ENCODE results near the gene IYD. TPM values are rescaled to one million over a fixed set of nuclear protein-coding genes. Genes with fewer than 3 reads are reported as not detected.

IYD gene
- total RNA-seq: not detected in 2 replicates

GRCh38 chr6:150368762-150369161 is at the start of gene IYD:
Gene IYD, plus strand, starts transcription at chr6:150369012. Its CDS starts 20 bp downstream, at chr6:150369032.
- intact Hi-C loops (cut with micrococcal nuclease): no loop called here

GRCh38 chr6:150319924-150320323 is 48.9 kb upstream of the IYD start:
- intact Hi-C loops (cut with micrococcal nuclease): no loop called here

- intact Hi-C loops (cut with micrococcal nuclease): no loop called here
Measured at GRCh38 chr6:150320442-150320841, 48.4 kb upstream of the IYD start.

GRCh38 chr6:150322466-150322871 is 46.3 kb upstream of the IYD start:
- intact Hi-C loops (cut with micrococcal nuclease): no loop called here

GRCh38 chr6:150323205-150323604 is 45.6 kb upstream of the IYD start:
- intact Hi-C loops (cut with micrococcal nuclease): no loop called here

GRCh38 chr6:150324044-150324443 is 44.8 kb upstream of the IYD start:
- intact Hi-C loops (cut with micrococcal nuclease): no loop called here

- intact Hi-C loops (cut with micrococcal nuclease): no loop called here
Measured at GRCh38 chr6:150325066-150325772, 43.6 kb upstream of the IYD start.

- intact Hi-C loops (cut with micrococcal nuclease): no loop called here
Measured at GRCh38 chr6:150327117-150327774, 41.6 kb upstream of the IYD start.

- intact Hi-C loops (cut with micrococcal nuclease): no loop called here
Measured at GRCh38 chr6:150328744-150329405, 39.9 kb upstream of the IYD start.

- intact Hi-C loops (cut with micrococcal nuclease): no loop called here
Measured at GRCh38 chr6:150331344-150331743, 37.5 kb upstream of the IYD start.

- intact Hi-C loops (cut with micrococcal nuclease): no loop called here
Measured at GRCh38 chr6:150332939-150333584, 35.8 kb upstream of the IYD start.

GRCh38 chr6:150333585-150333941 is 35.2 kb upstream of the IYD start:
- intact Hi-C loops (cut with micrococcal nuclease): no loop called here

- intact Hi-C loops (cut with micrococcal nuclease): loop anchor here (1.0 kb wide), 2 partner anchors 255 to 401 kb away; no protein-coding TSS in a partner anchor
Measured at GRCh38 chr6:150334790-150335783, 33.7 kb upstream of the IYD start.

GRCh38 chr6:150336299-150336698 is 32.5 kb upstream of the IYD start:
- intact Hi-C loops (cut with micrococcal nuclease): loop anchor here (2.0 kb wide), 1 partner anchor 479 kb away; no protein-coding TSS in a partner anchor

- intact Hi-C loops (cut with micrococcal nuclease): loop anchor here (2.0 kb wide), 1 partner anchor 478 kb away; no protein-coding TSS in a partner anchor
Measured at GRCh38 chr6:150336708-150337107, 32.1 kb upstream of the IYD start.

GRCh38 chr6:150342126-150342525 is 26.7 kb upstream of the IYD start:
- intact Hi-C loops (cut with micrococcal nuclease): no loop called here

GRCh38 chr6:150343434-150343833 is 25.4 kb upstream of the IYD start:
- intact Hi-C loops (cut with micrococcal nuclease): no loop called here

GRCh38 chr6:150345781-150346180 is 23.0 kb upstream of the IYD start:
- intact Hi-C loops (cut with micrococcal nuclease): no loop called here

- intact Hi-C loops (cut with micrococcal nuclease): no loop called here
Measured at GRCh38 chr6:150346346-150346745, 22.5 kb upstream of the IYD start.

- intact Hi-C loops (cut with micrococcal nuclease): no loop called here
Measured at GRCh38 chr6:150347845-150348244, 21.0 kb upstream of the IYD start.

- intact Hi-C loops (cut with micrococcal nuclease): no loop called here
Measured at GRCh38 chr6:150349546-150349945, 19.3 kb upstream of the IYD start.
